TTC549 (cell line): ENCODE measurements around the gene MOCOS.

Experiments
- FAIRE-seq: peaks from 2 replicates; lab custom pipeline; 2012; peaks lifted over from hg19 to GRCh38; lab: Jason Lieb, UNC

The MOCOS gene

GRCh38 chr18:36179562-36180355 lies 7.5 kb upstream of the MOCOS start:
- no peak for FAIRE-seq

- no peak for FAIRE-seq
Observed at GRCh38 chr18:36181441-36181840, 5.9 kb upstream of the MOCOS start.

GRCh38 chr18:36181898-36182506 lies 5.3 kb upstream of the MOCOS start:
- no peak for FAIRE-seq

- no peak for FAIRE-seq
Observed at GRCh38 chr18:36183033-36183432, 4.3 kb upstream of the MOCOS start.

- no peak for FAIRE-seq
Observed at GRCh38 chr18:36183987-36184386, 3.3 kb upstream of the MOCOS start.

- no peak for FAIRE-seq
Observed at GRCh38 chr18:36185157-36185556, 2.1 kb upstream of the MOCOS start.

GRCh38 chr18:36185901-36186460 lies 1.3 kb upstream of the MOCOS start:
- FAIRE-seq, result no peak

GRCh38 chr18:36186461-36187192 lies 670 bp upstream of the MOCOS start:
- no peak for FAIRE-seq

GRCh38 chr18:36187826-36188721 lies 777 bp downstream of the MOCOS start:
- no peak for FAIRE-seq

GRCh38 chr18:36188916-36189315 lies 1.6 kb downstream of the MOCOS start:
- FAIRE-seq, result no peak

GRCh38 chr18:36189486-36189885 lies 2.2 kb downstream of the MOCOS start:
- FAIRE-seq, result no peak

GRCh38 chr18:36191286-36191685 lies 4.0 kb downstream of the MOCOS start:
- no peak for FAIRE-seq

GRCh38 chr18:36191711-36192110 lies 4.4 kb downstream of the MOCOS start:
- no peak for FAIRE-seq

GRCh38 chr18:36194600-36195315 lies 7.5 kb downstream of the MOCOS start:
- FAIRE-seq, result no peak

GRCh38 chr18:36195427-36196122 lies 8.3 kb downstream of the MOCOS start:
- no peak for FAIRE-seq

- no peak for FAIRE-seq
Observed at GRCh38 chr18:36196238-36196995, 9.1 kb downstream of the MOCOS start.

- FAIRE-seq, result no peak
Observed at GRCh38 chr18:36197511-36198166, 10.3 kb downstream of the MOCOS start.

- no peak for FAIRE-seq
Observed at GRCh38 chr18:36199691-36200295, 12.5 kb downstream of the MOCOS start.

GRCh38 chr18:36200354-36200771 lies 13.1 kb downstream of the MOCOS start:
- FAIRE-seq, result no peak
